DOHH2 (cell line): ENCODE measurements around the gene THSD7A.

Experiments used
- H3F3A ChIP-seq: fragments of 200-600 bp; sonication (generic), shearing (Covaris generic); 2 replicates; pipeline ENCODE4 v1.6.0; 2016; ENCODE audit warnings: antibody characterized with exemption, mild to moderate bottlenecking; ENCODE audit not compliant: control insufficient read depth, insufficient read depth
- H3K27ac ChIP-seq: fragments of 200-600 bp; sonication (generic); 2 replicates; pipeline ENCODE4 v1.5.1; 2014; ENCODE audit warnings: low read depth, mild to moderate bottlenecking, low read length, moderate library complexity
- H3K27me3 ChIP-seq: fragments of 200-600 bp; sonication (generic); 2 replicates; pipeline ENCODE4 v1.6.1; 2014; ENCODE audit warnings: mild to moderate bottlenecking, low read length, mixed read lengths; ENCODE audit not compliant: control insufficient read depth
- H3K36me3 ChIP-seq: fragments of 200-600 bp; sonication (generic); 2 replicates; pipeline ENCODE4 v1.6.1; 2014; ENCODE audit warnings: mild to moderate bottlenecking, low read length, moderate library complexity, mixed read lengths; ENCODE audit not compliant: control insufficient read depth
- H3K4me1 ChIP-seq: fragments of 200-600 bp; sonication (generic); 2 replicates; pipeline ENCODE4 v1.6.1; 2014; ENCODE audit warnings: mild to moderate bottlenecking, low read length, mixed read lengths; ENCODE audit not compliant: control insufficient read depth
- H3K4me2 ChIP-seq: fragments of 200-600 bp; sonication (generic); 2 replicates; pipeline ENCODE4 v1.6.0; 2014; ENCODE audit warnings: mild to moderate bottlenecking, low read length, moderate library complexity
- H3K4me3 ChIP-seq: fragments of 200-600 bp; sonication (generic); 2 replicates; pipeline ENCODE4 v1.5.1; 2014; ENCODE audit warnings: mild to moderate bottlenecking, low read length, mixed read lengths
- H3K79me2 ChIP-seq: fragments of 200-600 bp; sonication (generic); 2 replicates; pipeline ENCODE4 v1.6.1; 2014; ENCODE audit warnings: mild to moderate bottlenecking, low read length, mixed read lengths; ENCODE audit not compliant: control insufficient read depth
- H3K9me2 ChIP-seq: fragments of 200-600 bp; sonication (generic); replicated peaks from 2 replicates; pipeline ENCODE4 v1.6.1; 2014; ENCODE audit warnings: mild to moderate bottlenecking, low read length, mixed read lengths; ENCODE audit not compliant: control insufficient read depth
- H3K9me3 ChIP-seq: fragments of 200-600 bp; sonication (generic); 2 replicates; pipeline ENCODE4 v1.6.1; 2014; ENCODE audit warnings: antibody characterized with exemption, low read length, mixed read lengths; ENCODE audit not compliant: control insufficient read depth, insufficient read depth
- H4K20me1 ChIP-seq: fragments of 200-600 bp; sonication (generic); 2 replicates; pipeline ENCODE4 v1.6.0; 2014; ENCODE audit warnings: low read depth, mild to moderate bottlenecking, antibody characterized with exemption, low read length, moderate library complexity; ENCODE audit not compliant: control insufficient read depth, insufficient read depth
- CTCF ChIP-seq: fragments of 200-600 bp; sonication (generic); IDR thresholded peaks from one replicate; pipeline ENCODE4 v1.5.1; 2014; ENCODE audit warnings: antibody characterized with exemption, mild to moderate bottlenecking, low read depth, low read length; ENCODE audit not compliant: poor library complexity, severe bottlenecking
- EZH2phosphoT487 ChIP-seq: fragments of 200-600 bp; sonication (generic); IDR thresholded peaks from 2 replicates; pipeline ENCODE4 v1.6.1; 2017; ENCODE audit warnings: borderline replicate concordance, mild to moderate bottlenecking, antibody characterized with exemption, low read length, moderate library complexity, mixed read lengths

THSD7A gene

GRCh38 chr7:11593322-11593721 is 238.7 kb downstream of the THSD7A start:
- H3K9me3 ChIP-seq = no peaks in the 10 kb centered on the region
- no peaks in the 10 kb centered on the region for H3F3A ChIP-seq
- H3K9me2 ChIP-seq = no peaks in the 10 kb centered on the region
- no peaks in the 10 kb centered on the region for H4K20me1 ChIP-seq
- no peaks in the 10 kb centered on the region for H3K79me2 ChIP-seq
- H3K27ac ChIP-seq = no peak overlapping the region
- TF ChIP-seq EZH2phosphoT487 (no peak), CTCF (no peak)
- H3K27me3 ChIP-seq = no peaks in the 10 kb centered on the region
- no peak overlapping the region for H3K4me2 ChIP-seq
- no peak overlapping the region for H3K4me3 ChIP-seq
- H3K36me3 ChIP-seq = no peaks in the 10 kb centered on the region
- H3K4me1 ChIP-seq = no peaks in the 10 kb centered on the region

- TF ChIP-seq CTCF (no peak), EZH2phosphoT487 (no peak)
- Histone ChIP-seq H3K9me2 (no peaks in the 10 kb centered on the region), H3K4me1 (no peaks in the 10 kb centered on the region), H3K27me3 (no peaks in the 10 kb centered on the region), H3K27ac (no peak overlapping the region), H3K36me3 (no peaks in the 10 kb centered on the region), H3K4me2 (no peak overlapping the region), H3F3A (no peaks in the 10 kb centered on the region), H3K4me3 (no peak overlapping the region), H4K20me1 (no peaks in the 10 kb centered on the region), H3K9me3 (no peaks in the 10 kb centered on the region), H3K79me2 (no peaks in the 10 kb centered on the region)
These were observed 239.3 kb downstream of the THSD7A start for GRCh38 chr7:11592699-11593098.

GRCh38 chr7:11591943-11592342 is 240.1 kb downstream of the THSD7A start:
- no peaks in the 10 kb centered on the region for H3F3A ChIP-seq
- no peaks in the 10 kb centered on the region for H4K20me1 ChIP-seq
- TF ChIP-seq EZH2phosphoT487 = no peak
- no peak for TF ChIP-seq CTCF
- H3K9me3 ChIP-seq = no peaks in the 10 kb centered on the region
- H3K4me2 ChIP-seq = no peak overlapping the region
- H3K79me2 ChIP-seq = no peaks in the 10 kb centered on the region
- no peak overlapping the region for H3K4me3 ChIP-seq
- H3K27me3 ChIP-seq = no peaks in the 10 kb centered on the region
- no peaks in the 10 kb centered on the region for H3K9me2 ChIP-seq
- no peaks in the 10 kb centered on the region for H3K36me3 ChIP-seq
- no peak overlapping the region for H3K27ac ChIP-seq
- H3K4me1 ChIP-seq = no peaks in the 10 kb centered on the region
